NT2/D1 (cell line): Measurements from ENCODE around the gene SHISAL1.

Source experiments
- SUZ12 ChIP-seq: IDR thresholded peaks from 2 replicates; pipeline ENCODE4 v1.6.1; 2011; ENCODE audit not compliant: insufficient read length, insufficient read depth; ENCODE audit errors: extremely low read depth
- YY1 ChIP-seq: IDR thresholded peaks from 2 replicates; pipeline ENCODE4 v1.6.1; 2011; ENCODE audit not compliant: insufficient read length, insufficient read depth
- ZNF274 ChIP-seq: IDR thresholded peaks from 2 replicates; pipeline ENCODE4 v1.6.1; 2011; ENCODE audit warnings: mild to moderate bottlenecking, low read depth, low read length

DNA sequence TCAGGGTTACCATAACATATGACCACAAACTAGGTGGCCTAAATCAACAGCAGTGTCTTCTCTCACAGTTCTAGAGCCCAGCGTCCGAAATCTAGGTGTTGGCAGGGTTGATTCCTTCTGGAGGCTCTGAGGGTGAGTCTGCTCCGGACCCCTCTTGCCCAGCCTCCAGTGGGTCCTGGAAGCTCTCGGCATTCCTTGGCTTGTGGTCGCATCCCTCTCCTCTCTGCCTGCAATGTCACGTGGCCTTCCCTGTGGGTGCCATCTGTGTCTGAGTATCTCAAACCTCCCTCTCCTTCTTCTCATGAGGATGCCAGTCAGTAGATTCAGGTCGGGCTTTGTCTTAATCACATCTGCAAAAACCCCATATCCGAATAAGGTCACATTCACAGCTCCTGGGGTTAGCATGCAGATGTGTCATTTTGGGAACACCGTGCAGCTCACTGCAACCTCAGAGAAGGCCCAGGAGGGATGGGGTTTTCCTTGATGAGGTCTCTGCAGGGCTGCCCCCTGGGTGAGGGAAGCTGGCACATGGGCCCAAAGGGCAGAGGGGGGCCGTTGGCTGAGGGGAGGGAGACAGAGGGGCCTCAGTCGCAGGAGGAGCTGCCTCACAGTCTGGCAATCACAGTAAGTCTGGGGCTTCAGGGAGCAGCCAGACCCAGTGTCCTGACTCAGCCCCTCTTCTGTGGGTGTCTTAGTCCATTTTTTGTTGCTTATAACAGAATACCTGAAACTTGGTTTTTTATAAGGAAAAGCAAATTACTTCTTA is 90.9 kb downstream of the SHISAL1 start:
- TF ChIP-seq YY1 (no peak), SUZ12 (no peak), ZNF274 (no peak)
